K562 (cell line): ENCODE measurements around the gene TEAD4.

Source experiments
- CCNT2 ChIP-seq: IDR thresholded peaks from 2 replicates; pipeline ENCODE4 v1.6.1; 2011; ENCODE audit warnings: borderline replicate concordance, low read depth, mild to moderate bottlenecking, moderate library complexity, mixed read lengths, low read length; ENCODE audit not compliant: insufficient read length; ENCODE audit errors: extremely low read depth
- CREBBP ChIP-seq: IDR thresholded peaks from one replicate; pipeline ENCODE4 v1.6.1; 2012; ENCODE audit warnings: low read depth, mild to moderate bottlenecking, control low read depth, inconsistent platforms, low read length
- EZH2 ChIP-seq: IDR thresholded peaks from 2 replicates; pipeline ENCODE4 v1.6.1; 2012; ENCODE audit warnings: low read depth, mild to moderate bottlenecking, inconsistent platforms, low read length, borderline replicate concordance
- FOXA1 ChIP-seq: fragments of 450-650 bp; IDR thresholded peaks from 2 replicates; pipeline ENCODE4 v1.6.1; 2016; ENCODE audit warnings: mild to moderate bottlenecking, borderline replicate concordance
- MAFF ChIP-seq: IDR thresholded peaks from 2 replicates; pipeline ENCODE4 v1.6.1; 2012; ENCODE audit warnings: low read length, improper control_type of control experiment
- SIN3A ChIP-seq, 2 experiments: fragments of 150-350 bp in 1 of 2; IDR thresholded peaks; 2 replicates each; pipeline ENCODE4 v1.6.1; 2011 to 2016; ENCODE audit warnings: borderline replicate concordance in 2 of 2, low read depth in 2 of 2, low read length in 2 of 2, mild to moderate bottlenecking in 2 of 2, moderate library complexity in 2 of 2; ENCODE audit not compliant: control insufficient read depth in 1 of 2
- SRSF9 ChIP-seq: fragments of 200-400 bp; formaldehyde crosslinking; IDR thresholded peaks from 2 replicates; pipeline ENCODE4 v1.6.1; 2017; ENCODE audit warnings: low read depth, low read length, borderline replicate concordance
- TCF7 ChIP-seq: sonication (generic); IDR thresholded peaks from 2 replicates; pipeline ENCODE4 v1.6.1; 2016; ENCODE audit warnings: antibody characterized with exemption, borderline replicate concordance
- ZC3H8 ChIP-seq: fragments of 450-650 bp; IDR thresholded peaks from 2 replicates; pipeline ENCODE4 v1.6.1; 2017
- ZNF347 ChIP-seq: fragments of 450-650 bp; formaldehyde crosslinking; IDR thresholded peaks from 2 replicates; pipeline ENCODE4 v1.4.0; 2020; ENCODE audit warnings: low read depth, mild to moderate bottlenecking, moderate library complexity
- TF ChIP-seq, protein P1 (sequence below): fragments of 450-650 bp; formaldehyde crosslinking; IDR thresholded peaks from 2 replicates; pipeline ENCODE4 v1.4.0; 2022; ENCODE audit warnings: missing genetic modification characterization
- TF ChIP-seq, protein P2 (sequence below): fragments of 450-650 bp; IDR thresholded peaks from 2 replicates; pipeline ENCODE4 v1.6.1; 2014; ENCODE audit warnings: low read depth, mild to moderate bottlenecking, moderate library complexity, borderline replicate concordance
- TF ChIP-seq, protein P3 (sequence below): fragments of 450-650 bp; formaldehyde crosslinking; IDR thresholded peaks from 2 replicates; pipeline ENCODE4 v1.4.0; 2020; ENCODE audit warnings: mild to moderate bottlenecking, mixed read lengths

DNA sequence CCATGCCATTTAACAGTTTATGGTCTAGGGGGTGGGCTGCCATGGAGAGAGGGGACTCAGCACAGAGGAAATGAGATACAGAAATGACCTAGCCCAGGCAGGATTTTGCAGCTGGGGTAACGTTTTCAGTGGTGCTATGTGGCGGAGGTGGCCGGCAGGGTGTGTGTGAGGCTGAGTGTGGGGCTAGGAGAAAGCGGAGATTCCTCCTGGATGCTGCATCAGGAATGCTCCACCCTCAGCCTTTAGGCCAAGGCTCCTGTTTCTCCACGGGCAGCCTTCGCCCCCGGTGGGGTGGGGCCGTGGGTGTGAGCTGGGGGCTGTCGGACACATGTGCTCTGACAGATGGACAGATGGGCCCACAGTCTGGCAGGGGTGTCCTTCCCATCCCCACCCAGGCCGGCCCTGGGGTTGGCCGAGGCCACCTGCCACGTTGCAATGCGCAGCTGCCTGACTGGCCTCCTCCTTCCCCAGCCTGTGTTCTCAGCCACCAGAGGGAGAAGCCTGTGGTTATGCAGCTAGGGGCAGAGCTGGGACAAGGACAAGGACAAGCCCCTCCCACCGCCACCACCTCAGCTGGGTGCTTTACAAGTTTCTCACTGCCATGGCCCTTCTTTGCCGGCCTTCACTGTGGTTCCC lies 44.3 kb downstream of the TEAD4 start:
- TF ChIP-seq MAFF (no peak), SRSF9 (no peak), CREBBP (no peak), ZC3H8 (no peak), ZNF347 (CRISPR knock-in tag) (no peak), EZH2 (no peak), SIN3A (IDR thresholded peaks at IDR 0.05; ENCODE audit: borderline replicate concordance in 2 of 2, control insufficient read depth in 1 of 2, low read depth in 2 of 2, low read length in 2 of 2) (no peak), FOXA1 (no peak), TCF7 (no peak), CCNT2 (no peak)
- TF ChIP-seq, protein P1, sequence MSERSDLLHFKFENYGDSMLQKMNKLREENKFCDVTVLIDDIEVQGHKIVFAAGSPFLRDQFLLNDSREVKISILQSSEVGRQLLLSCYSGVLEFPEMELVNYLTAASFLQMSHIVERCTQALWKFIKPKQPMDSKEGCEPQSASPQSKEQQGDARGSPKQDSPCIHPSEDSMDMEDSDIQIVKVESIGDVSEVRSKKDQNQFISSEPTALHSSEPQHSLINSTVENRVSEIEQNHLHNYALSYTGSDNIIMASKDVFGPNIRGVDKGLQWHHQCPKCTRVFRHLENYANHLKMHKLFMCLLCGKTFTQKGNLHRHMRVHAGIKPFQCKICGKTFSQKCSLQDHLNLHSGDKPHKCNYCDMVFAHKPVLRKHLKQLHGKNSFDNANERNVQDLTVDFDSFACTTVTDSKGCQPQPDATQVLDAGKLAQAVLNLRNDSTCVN: no peak
- TF ChIP-seq, protein P2, sequence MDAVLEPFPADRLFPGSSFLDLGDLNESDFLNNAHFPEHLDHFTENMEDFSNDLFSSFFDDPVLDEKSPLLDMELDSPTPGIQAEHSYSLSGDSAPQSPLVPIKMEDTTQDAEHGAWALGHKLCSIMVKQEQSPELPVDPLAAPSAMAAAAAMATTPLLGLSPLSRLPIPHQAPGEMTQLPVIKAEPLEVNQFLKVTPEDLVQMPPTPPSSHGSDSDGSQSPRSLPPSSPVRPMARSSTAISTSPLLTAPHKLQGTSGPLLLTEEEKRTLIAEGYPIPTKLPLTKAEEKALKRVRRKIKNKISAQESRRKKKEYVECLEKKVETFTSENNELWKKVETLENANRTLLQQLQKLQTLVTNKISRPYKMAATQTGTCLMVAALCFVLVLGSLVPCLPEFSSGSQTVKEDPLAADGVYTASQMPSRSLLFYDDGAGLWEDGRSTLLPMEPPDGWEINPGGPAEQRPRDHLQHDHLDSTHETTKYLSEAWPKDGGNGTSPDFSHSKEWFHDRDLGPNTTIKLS: no peak
- TF ChIP-seq, protein P3, sequence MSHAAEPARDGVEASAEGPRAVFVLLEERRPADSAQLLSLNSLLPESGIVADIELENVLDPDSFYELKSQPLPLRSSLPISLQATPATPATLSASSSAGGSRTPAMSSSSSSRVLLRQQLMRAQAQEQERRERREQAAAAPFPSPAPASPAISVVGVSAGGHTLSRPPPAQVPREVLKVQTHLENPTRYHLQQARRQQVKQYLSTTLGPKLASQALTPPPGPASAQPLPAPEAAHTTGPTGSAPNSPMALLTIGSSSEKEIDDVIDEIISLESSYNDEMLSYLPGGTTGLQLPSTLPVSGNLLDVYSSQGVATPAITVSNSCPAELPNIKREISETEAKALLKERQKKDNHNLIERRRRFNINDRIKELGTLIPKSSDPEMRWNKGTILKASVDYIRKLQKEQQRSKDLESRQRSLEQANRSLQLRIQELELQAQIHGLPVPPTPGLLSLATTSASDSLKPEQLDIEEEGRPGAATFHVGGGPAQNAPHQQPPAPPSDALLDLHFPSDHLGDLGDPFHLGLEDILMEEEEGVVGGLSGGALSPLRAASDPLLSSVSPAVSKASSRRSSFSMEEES (CRISPR knock-in tag): no peak
